Measurements from ENCODE around the gene PHC2.

GRCh38 chr1:33288976-33289857 lies 141.7 kb downstream of the PHC2 start:
- TF ChIP-seq CTCF (IDR thresholded peaks at IDR 0.05), result no peak
- TF ChIP-seq POLR2A (IDR thresholded peaks at IDR 0.05), result no peak
